K562 (cell line): ENCODE measurements around the gene CCDC192. TPM values are rescaled to one million over a fixed set of nuclear protein-coding genes. Genes with fewer than 3 reads are reported as not detected.

Source experiments
- ATAC-seq: fragments of 200-7000 bp; cut with Tn5 transposase; 3 replicates; pipeline ENCODE4 v1.9.1; 2020; ENCODE audit warnings: moderate library complexity
- BruUV-seq: library from RNA; stranded (reverse); fragments of 400-500 nt; replicated peaks from 2 replicates; lab custom pipeline; 2021; lab: Mats Ljungman, UMichigan
- CTCF ChIA-PET: fragments of 300-600 bp; formaldehyde crosslinking; extraction: SDS; loops from one replicate; lab custom pipeline; 2021; ENCODE audit warnings: low intra/inter-chr PET ratio; lab: Yijun Ruan, JAX
- POLR2A ChIA-PET: fragments of 300-600, 350-650 bp; sonication (Branson Sonifier 250); formaldehyde crosslinking; extraction: SDS; loops from one replicate; lab custom pipeline; 2021; ENCODE audit warnings: antibody characterized with exemption, inconsistent platforms; lab: Yijun Ruan, JAX
- DNase-seq, 4 experiments: peaks; one replicate each; pipeline versions ENCODE4 v3.0.0 to v3.0.0-alpha.2; 2011 to 2018; ENCODE audit warnings: low spot score in 3 of 4, mixed read lengths in 3 of 4; ENCODE audit errors: extremely low read depth in 1 of 4
- FAIRE-seq: peaks from 2 replicates; lab custom pipeline; 2011; peaks lifted over from hg19 to GRCh38; lab: Jason Lieb, UNC
- H2AFZ ChIP-seq: 2 replicates; pipeline ENCODE4 v1.6.0; 2011; ENCODE audit warnings: low read depth, low read length, control low read depth, inconsistent platforms
- H3K27ac ChIP-seq: fragments of 200-600 bp; 3 replicates; pipeline ENCODE4 v1.8.0; 2011; ENCODE audit warnings: low read depth, mild to moderate bottlenecking, control low read depth, inconsistent platforms, low read length, moderate library complexity, mixed read lengths; ENCODE audit errors: extremely low read depth
- H3K27me3 ChIP-seq, 2 experiments: fragments of 300-600 bp in 1 of 2; 2 replicates in 1 of 2; 3 replicates in 1 of 2; pipeline versions ENCODE4 v1.6.0 to v1.8.0; 2011; ENCODE audit warnings: inconsistent platforms in 2 of 2, low read length in 2 of 2, mild to moderate bottlenecking in 1 of 2, mixed read lengths in 1 of 2, moderate library complexity in 1 of 2; ENCODE audit not compliant: control insufficient read depth in 2 of 2, insufficient read depth in 2 of 2
- H3K36me3 ChIP-seq: fragments of 300-600 bp; 3 replicates; pipeline ENCODE4 v1.8.0; 2011; ENCODE audit warnings: mild to moderate bottlenecking, low read length, inconsistent platforms; ENCODE audit not compliant: control insufficient read depth, insufficient read depth
- H3K4me1 ChIP-seq, 2 experiments: fragments of 200-600 bp in 1 of 2; replicated peaks in 1 of 2; 2 replicates in 1 of 2; 3 replicates in 1 of 2; pipeline versions ENCODE4 v1.5.1 to v1.8.0; 2011; ENCODE audit warnings: inconsistent platforms in 2 of 2, low read length in 2 of 2, mild to moderate bottlenecking in 1 of 2, mixed read lengths in 1 of 2, moderate library complexity in 1 of 2; ENCODE audit not compliant: control insufficient read depth in 2 of 2, insufficient read depth in 2 of 2
- H3K4me2 ChIP-seq: 2 replicates; pipeline ENCODE4 v1.6.1; 2011; ENCODE audit warnings: low read length, control low read depth, inconsistent platforms, mixed read lengths; ENCODE audit not compliant: insufficient read depth
- H3K4me3 ChIP-seq: fragments of 200-600 bp; sonication (generic), shearing (Covaris generic); 2 replicates; pipeline ENCODE4 v1.5.1; 2016; ENCODE audit warnings: control low read depth, inconsistent platforms
- H3K79me2 ChIP-seq: fragments of 200-600 bp; 3 replicates; pipeline ENCODE4 v1.8.0; 2011; ENCODE audit warnings: low read length, inconsistent platforms; ENCODE audit not compliant: control insufficient read depth, insufficient read depth
- H3K9ac ChIP-seq, 2 experiments: 2 replicates each; pipeline versions ENCODE4 v1.6.0 to v1.6.1; 2011; ENCODE audit warnings: low read depth in 2 of 2, low read length in 2 of 2, control low read depth in 1 of 2, inconsistent platforms in 1 of 2, mild to moderate bottlenecking in 1 of 2, mixed read lengths in 1 of 2; ENCODE audit not compliant: insufficient read depth in 1 of 2
- H3K9me1 ChIP-seq: one replicate; pipeline ENCODE4 v1.6.0; 2011; ENCODE audit warnings: inconsistent platforms, mild to moderate bottlenecking, low read length, moderate library complexity; ENCODE audit not compliant: control insufficient read depth, insufficient read depth
- H3K9me3 ChIP-seq: replicated peaks from 2 replicates; pipeline ENCODE4 v1.5.1; 2011; ENCODE audit warnings: low read depth, low read length, inconsistent platforms; ENCODE audit not compliant: control insufficient read depth, insufficient read depth
- H4K20me1 ChIP-seq: replicated peaks from 2 replicates; pipeline ENCODE4 v1.6.1; 2011; ENCODE audit warnings: low read length, inconsistent platforms, mixed read lengths; ENCODE audit not compliant: control insufficient read depth, insufficient read depth
- CREB1 ChIP-seq, 2 experiments: sonication (generic) in 1 of 2; formaldehyde crosslinking in 1 of 2; IDR thresholded peaks; 2 replicates each; pipeline versions ENCODE4 v1.6.1 to v1.8.0; 2012 to 2022; ENCODE audit warnings: inconsistent platforms in 1 of 2, mild to moderate bottlenecking in 1 of 2, missing genetic modification reagents in 1 of 2, moderate library complexity in 1 of 2
- GATAD2A ChIP-seq: fragments of 450-650 bp; IDR thresholded peaks from 2 replicates; pipeline ENCODE4 v1.6.1; 2017
- IFI16 ChIP-seq: fragments of 250-450 bp; sonication (Bioruptor Pico); IDR thresholded peaks from 2 replicates; pipeline ENCODE4 v2.1.2; 2022; ENCODE audit warnings: mild to moderate bottlenecking, inconsistent platforms
- NCOA1 ChIP-seq: fragments of 450-650 bp; IDR thresholded peaks from 2 replicates; pipeline ENCODE4 v1.6.1; 2016; ENCODE audit warnings: low read depth
- NELFE ChIP-seq: IDR thresholded peaks from 2 replicates; pipeline ENCODE4 v1.6.1; 2011; ENCODE audit warnings: mild to moderate bottlenecking; ENCODE audit not compliant: insufficient read depth, insufficient read length
- POLR2AphosphoS5 ChIP-seq: IDR thresholded peaks from 2 replicates; pipeline ENCODE4 v1.6.1; 2011; ENCODE audit warnings: mild to moderate bottlenecking, low read depth, low read length, moderate library complexity; ENCODE audit not compliant: control insufficient read depth, insufficient read depth
- POLR2H ChIP-seq: IDR thresholded peaks from 2 replicates; pipeline ENCODE4 v1.6.1; 2016; ENCODE audit warnings: missing genetic modification characterization, low read depth, mild to moderate bottlenecking, control low read depth, missing compliant biosample characterization, moderate library complexity
- RBFOX2 ChIP-seq: fragments of 200-400 bp; formaldehyde crosslinking; IDR thresholded peaks from 2 replicates; pipeline ENCODE4 v1.6.1; 2017; ENCODE audit warnings: low read depth, mild to moderate bottlenecking, low read length, moderate library complexity
- SNRNP70 ChIP-seq: fragments of 200-400 bp; formaldehyde crosslinking; optimal IDR thresholded peaks from 2 replicates; pipeline ENCODE3; 2017; ENCODE audit warnings: low read depth, low read length
- TAF1 ChIP-seq: IDR thresholded peaks from 2 replicates; pipeline ENCODE4 v1.6.1; 2011; ENCODE audit warnings: mild to moderate bottlenecking, low read length, moderate library complexity; ENCODE audit not compliant: insufficient read depth, control insufficient read depth, severe bottlenecking; ENCODE audit errors: extremely low read depth
- ZNF133 ChIP-seq: fragments of 250-450 bp; sonication (Bioruptor Pico); IDR thresholded peaks from 2 replicates; pipeline ENCODE4 v1.4.0; 2020; ENCODE audit warnings: mild to moderate bottlenecking
- WGBS: fragments of 100-300 bp; shearing (Covaris generic); methylation state at CpG from one replicate; pipeline ENCODE4 v1.1.6; 2016; ENCODE audit warnings: low coverage, mixed read lengths; ENCODE audit not compliant: insufficient coverage; ENCODE audit errors: missing lambda C conversion rate; 5-methylcytosine and 5-hydroxymethylcytosine counted together
- in situ Hi-C: fragments of 300-500 bp; cut with MboI; formaldehyde crosslinking; loops from 4 replicates; pipeline ENCODE4 v1.15.0; 2018; ENCODE audit warnings: inconsistent platforms, mixed read lengths
- intact Hi-C: fragments of 100-400 bp; cut with micrococcal nuclease; formaldehyde crosslinking; loops from 2 replicates; pipeline ENCODE4 v1.14.2; 2022
- polyA plus RNA-seq, 8 experiments: library from polyadenylated mRNA; depleted of rRNA in 4 of 8; stranded (reverse) in 5 of 8; unstranded in 3 of 8; fragments of >200 nt; fragmentation: Nextera tagmentation in 2 of 8; fragmentation: Illumina TruSeq in 1 of 8; extraction: Ambion mirVana in 2 of 8; extraction: Trizol in 1 of 8; gene quantifications; 2 replicates each; pipeline versions ENCODE4 v1.2.1 to v1.2.3, GENCODE V29; 2011 to 2014; ENCODE audit warnings: inconsistent platforms in 1 of 8, missing spikeins in 1 of 8
- total RNA-seq, 7 experiments: library from RNA; depleted of rRNA in 6 of 7; stranded (reverse); fragments of >200 nt in 6 of 7; fragmentation: Illumina TruSeq in 2 of 7; extraction: Trizol in 2 of 7; gene quantifications; 2 replicates each; pipeline versions ENCODE4 v1.2.1 to v1.2.3, GENCODE V29; 2011 to 2021; ENCODE audit warnings: low replicate concordance in 1 of 7
- TF ChIP-seq, protein P1 (sequence below): fragments of 150-350 bp; IDR thresholded peaks from 2 replicates; pipeline ENCODE4 v1.6.1; 2014; ENCODE audit warnings: low read depth, mild to moderate bottlenecking, low read length, borderline replicate concordance
- TF ChIP-seq, protein P2 (sequence below): sonication (generic); formaldehyde crosslinking; IDR thresholded peaks from 2 replicates; pipeline ENCODE4 v1.8.0; 2022; ENCODE audit warnings: mild to moderate bottlenecking, missing genetic modification reagents
- TF ChIP-seq, protein P3 (sequence below), 2 experiments: IDR thresholded peaks; 2 replicates each; pipeline ENCODE4 v1.6.1; 2012; ENCODE audit warnings: improper control_type of control experiment in 2 of 2, low read depth in 2 of 2, low read length in 2 of 2, borderline replicate concordance in 1 of 2
- TF ChIP-seq, protein P4 (sequence below): fragments of 250-450 bp; sonication (Bioruptor Pico); IDR thresholded peaks from 2 replicates; pipeline ENCODE4 v1.9.0; 2021; ENCODE audit warnings: mild to moderate bottlenecking

CCDC192 gene
- total and polyA plus RNA-seq, 9 of the 15 experiments (the other 6 are each of a cell fraction or from before 2014, with no cell fraction given), result 0.21 to 0.66 (median 0.38) TPM; not detected in 2

DNA sequence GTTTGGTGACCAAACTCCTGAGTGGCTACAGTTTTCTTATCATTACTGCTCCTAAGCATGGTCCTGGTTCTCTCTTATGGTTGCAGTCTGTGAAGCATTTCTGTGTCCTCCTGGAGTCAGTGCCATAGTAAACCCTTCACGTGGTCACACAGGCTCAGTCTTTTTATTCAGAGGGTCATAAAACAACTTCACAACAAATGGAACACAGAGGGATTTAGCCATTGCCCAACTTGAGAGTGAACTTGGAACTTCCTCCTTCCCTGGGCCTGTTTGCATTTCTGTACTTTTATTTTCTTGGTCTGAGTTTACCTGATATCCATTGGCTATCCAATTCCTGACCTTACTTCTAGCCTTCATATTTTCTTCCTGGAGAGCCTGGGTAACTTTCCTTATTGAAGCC lies 144.9 kb downstream of the CCDC192 start (continued):
- TF ChIP-seq, protein P1, sequence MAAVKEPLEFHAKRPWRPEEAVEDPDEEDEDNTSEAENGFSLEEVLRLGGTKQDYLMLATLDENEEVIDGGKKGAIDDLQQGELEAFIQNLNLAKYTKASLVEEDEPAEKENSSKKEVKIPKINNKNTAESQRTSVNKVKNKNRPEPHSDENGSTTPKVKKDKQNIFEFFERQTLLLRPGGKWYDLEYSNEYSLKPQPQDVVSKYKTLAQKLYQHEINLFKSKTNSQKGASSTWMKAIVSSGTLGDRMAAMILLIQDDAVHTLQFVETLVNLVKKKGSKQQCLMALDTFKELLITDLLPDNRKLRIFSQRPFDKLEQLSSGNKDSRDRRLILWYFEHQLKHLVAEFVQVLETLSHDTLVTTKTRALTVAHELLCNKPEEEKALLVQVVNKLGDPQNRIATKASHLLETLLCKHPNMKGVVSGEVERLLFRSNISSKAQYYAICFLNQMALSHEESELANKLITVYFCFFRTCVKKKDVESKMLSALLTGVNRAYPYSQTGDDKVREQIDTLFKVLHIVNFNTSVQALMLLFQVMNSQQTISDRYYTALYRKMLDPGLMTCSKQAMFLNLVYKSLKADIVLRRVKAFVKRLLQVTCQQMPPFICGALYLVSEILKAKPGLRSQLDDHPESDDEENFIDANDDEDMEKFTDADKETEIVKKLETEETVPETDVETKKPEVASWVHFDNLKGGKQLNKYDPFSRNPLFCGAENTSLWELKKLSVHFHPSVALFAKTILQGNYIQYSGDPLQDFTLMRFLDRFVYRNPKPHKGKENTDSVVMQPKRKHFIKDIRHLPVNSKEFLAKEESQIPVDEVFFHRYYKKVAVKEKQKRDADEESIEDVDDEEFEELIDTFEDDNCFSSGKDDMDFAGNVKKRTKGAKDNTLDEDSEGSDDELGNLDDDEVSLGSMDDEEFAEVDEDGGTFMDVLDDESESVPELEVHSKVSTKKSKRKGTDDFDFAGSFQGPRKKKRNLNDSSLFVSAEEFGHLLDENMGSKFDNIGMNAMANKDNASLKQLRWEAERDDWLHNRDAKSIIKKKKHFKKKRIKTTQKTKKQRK, result no peak
- no peak for TF ChIP-seq ZNF133 (CRISPR knock-in tag)
- TF ChIP-seq, protein P2, sequence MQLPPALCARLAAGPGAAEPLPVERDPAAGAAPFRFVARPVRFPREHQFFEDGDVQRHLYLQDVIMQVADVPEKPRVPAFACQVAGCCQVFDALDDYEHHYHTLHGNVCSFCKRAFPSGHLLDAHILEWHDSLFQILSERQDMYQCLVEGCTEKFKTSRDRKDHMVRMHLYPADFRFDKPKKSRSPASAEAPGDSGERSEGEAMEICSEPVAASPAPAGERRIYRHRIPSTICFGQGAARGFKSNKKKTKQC (CRISPR knock-in tag), result no peak

DNA sequence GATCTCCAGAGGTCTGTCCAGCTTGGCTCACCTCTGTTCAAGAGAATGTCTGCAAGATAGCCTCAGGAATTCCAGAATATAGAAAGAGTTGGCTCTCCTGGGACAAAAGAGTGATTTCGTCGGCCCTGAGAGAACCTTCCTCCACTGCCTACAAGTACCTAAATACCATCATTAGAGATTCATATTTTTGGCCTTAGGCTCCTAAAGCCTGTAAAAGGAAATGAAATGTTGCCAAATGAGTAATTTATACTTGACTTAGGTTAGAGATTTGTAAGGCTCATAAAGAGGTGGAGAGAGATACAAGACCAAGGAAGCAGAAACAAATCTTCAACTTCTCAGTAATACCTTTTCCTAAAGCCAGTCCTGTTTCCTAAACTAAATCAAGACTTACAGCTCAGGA lies 146.2 kb downstream of the CCDC192 start:
- Histone ChIP-seq H3K4me3 (no peak overlapping the region), H3K4me2 (no peak overlapping the region), H3K79me2 (no peaks in the 10 kb centered on the region), H3K9me1 (no peaks in the 10 kb centered on the region), H3K9ac (no peak overlapping the region), H4K20me1 (no peaks in the 10 kb centered on the region), H3K27me3 (peaks cover 0 to 5% of the 10 kb centered on the region in 2 experiments; a peak in 1 of 5 replicates), H2AFZ (no peak overlapping the region), H3K36me3 (no peaks in the 10 kb centered on the region), H3K27ac (no peak overlapping the region), H3K9me3 (no peaks in the 10 kb centered on the region), H3K4me1 (no peaks in the 10 kb centered on the region)
- FAIRE-seq, result no peak
- CTCF ChIA-PET, result no interaction called here
- ATAC-seq, result no peak
- POLR2A ChIA-PET, result no interaction called here
- no TSS peak for BruUV-seq
- in situ Hi-C loops, result no loop called here
- no peak for DNase-seq
- 0% methylated on average over 2 of the region's 2 CpGs for WGBS
- intact Hi-C loops, result no loop called here
- TF ChIP-seq TAF1 (no peak), NCOA1 (no peak), GATAD2A (no peak), SNRNP70 (no peak), CREB1 (IDR thresholded peaks at IDR 0.05) (no peak), CREB1 (CRISPR knock-in tag; IDR thresholded peaks at IDR 0.05) (no peak), NELFE (no peak), RBFOX2 (no peak), POLR2AphosphoS5 (no peak), IFI16 (CRISPR knock-in tag) (no peak), POLR2H (no peak)
- TF ChIP-seq, protein P3, sequence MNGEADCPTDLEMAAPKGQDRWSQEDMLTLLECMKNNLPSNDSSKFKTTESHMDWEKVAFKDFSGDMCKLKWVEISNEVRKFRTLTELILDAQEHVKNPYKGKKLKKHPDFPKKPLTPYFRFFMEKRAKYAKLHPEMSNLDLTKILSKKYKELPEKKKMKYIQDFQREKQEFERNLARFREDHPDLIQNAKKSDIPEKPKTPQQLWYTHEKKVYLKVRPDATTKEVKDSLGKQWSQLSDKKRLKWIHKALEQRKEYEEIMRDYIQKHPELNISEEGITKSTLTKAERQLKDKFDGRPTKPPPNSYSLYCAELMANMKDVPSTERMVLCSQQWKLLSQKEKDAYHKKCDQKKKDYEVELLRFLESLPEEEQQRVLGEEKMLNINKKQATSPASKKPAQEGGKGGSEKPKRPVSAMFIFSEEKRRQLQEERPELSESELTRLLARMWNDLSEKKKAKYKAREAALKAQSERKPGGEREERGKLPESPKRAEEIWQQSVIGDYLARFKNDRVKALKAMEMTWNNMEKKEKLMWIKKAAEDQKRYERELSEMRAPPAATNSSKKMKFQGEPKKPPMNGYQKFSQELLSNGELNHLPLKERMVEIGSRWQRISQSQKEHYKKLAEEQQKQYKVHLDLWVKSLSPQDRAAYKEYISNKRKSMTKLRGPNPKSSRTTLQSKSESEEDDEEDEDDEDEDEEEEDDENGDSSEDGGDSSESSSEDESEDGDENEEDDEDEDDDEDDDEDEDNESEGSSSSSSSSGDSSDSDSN (IDR thresholded peaks at IDR 0.05; ENCODE audit: borderline replicate concordance in 1 of 2, low read depth in 2 of 2, low read length in 2 of 2), result no peak
- TF ChIP-seq, protein P4, sequence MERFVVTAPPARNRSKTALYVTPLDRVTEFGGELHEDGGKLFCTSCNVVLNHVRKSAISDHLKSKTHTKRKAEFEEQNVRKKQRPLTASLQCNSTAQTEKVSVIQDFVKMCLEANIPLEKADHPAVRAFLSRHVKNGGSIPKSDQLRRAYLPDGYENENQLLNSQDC (CRISPR knock-in tag), result no peak
